HG02938 (cell line): Measurements from ENCODE around the gene IL17F.
"Not testable (repeated sequence)": the region's sequence is repeated elsewhere in the genome, so short reads cannot be mapped to it uniquely, and the experiment has no call there.

Experiments used
- ATAC-seq: cut with Tn5 transposase; IDR thresholded peaks from one replicate; pipeline ENCODE4 v1.9.1; 2021; ENCODE audit warnings: mild to moderate bottlenecking, moderate library complexity; ENCODE audit not compliant: unreplicated experiment

Gene IL17F

GRCh38 chr6:52249078-52249477 lies 4.8 kb upstream of the IL17F start:
- no peak for ATAC-seq

- ATAC-seq = no peak
Observed at GRCh38 chr6:52245425-52245824, 1.1 kb upstream of the IL17F start.

GRCh38 chr6:52243282-52243893 lies 912 bp downstream of the IL17F start:
- ATAC-seq = no peak

- ATAC-seq = no peak
Observed at GRCh38 chr6:52241819-52242218, 2.5 kb downstream of the IL17F start.

GRCh38 chr6:52233975-52234823 lies 10.1 kb downstream of the IL17F start:
- ATAC-seq = no peak

GRCh38 chr6:52233005-52233404 lies 11.3 kb downstream of the IL17F start:
- no peak for ATAC-seq

GRCh38 chr6:52231406-52232127 lies 12.7 kb downstream of the IL17F start:
- ATAC-seq = no peak

- ATAC-seq = no peak
Observed at GRCh38 chr6:52230685-52231084, 13.6 kb downstream of the IL17F start.

- peak; percentile 99 for ATAC-seq
Observed at GRCh38 chr6:52227495-52227894, 16.8 kb downstream of the IL17F start.

- ATAC-seq = peak; percentile 88
Observed at GRCh38 chr6:52221302-52221701, 23.0 kb downstream of the IL17F start.

- ATAC-seq = no peak
Observed at GRCh38 chr6:52217761-52218160, 26.5 kb downstream of the IL17F start.

GRCh38 chr6:52216932-52217575 lies 27.2 kb downstream of the IL17F start:
- no peak for ATAC-seq

- no peak for ATAC-seq
Observed at GRCh38 chr6:52215787-52216186, 28.5 kb downstream of the IL17F start.

GRCh38 chr6:52213127-52213526 lies 31.2 kb downstream of the IL17F start:
- no peak for ATAC-seq

- ATAC-seq = peak; percentile 86
Observed at GRCh38 chr6:52210227-52210626, 34.1 kb downstream of the IL17F start.

GRCh38 chr6:52209770-52210169 lies 34.5 kb downstream of the IL17F start:
- ATAC-seq = peak; percentile 34

- ATAC-seq = no peak
Observed at GRCh38 chr6:52208612-52209011, 35.7 kb downstream of the IL17F start.

GRCh38 chr6:52207066-52207465 lies 37.2 kb downstream of the IL17F start:
- no peak for ATAC-seq

GRCh38 chr6:52201493-52201892 lies 42.8 kb downstream of the IL17F start:
- no peak for ATAC-seq

GRCh38 chr6:52201046-52201445 lies 43.3 kb downstream of the IL17F start:
- ATAC-seq = no peak

- not testable (repeated sequence) for ATAC-seq
Observed at GRCh38 chr6:52200088-52200487, 44.2 kb downstream of the IL17F start.
